Activated CD4-positive, alpha-beta memory T cell treated with anti-CD3 and anti-CD28 coated beads, Interleukin-2, amount 10 ng/mL, durations not matched to agents 7 days and 5 days (primary cell): ENCODE data around the gene CXCR5. TPM values are rescaled to one million over a fixed set of nuclear protein-coding genes. Genes with fewer than 3 reads are reported as not detected.
A peak's percentile ranks its signal among the peaks of the same experiment; 100 is the strongest.
"Not testable (repeated sequence)": the region's sequence is repeated elsewhere in the genome, so short reads cannot be mapped to it uniquely, and the experiment has no call there.

Experiments
- CTCF ChIA-PET: fragments of 350-600 bp; sonication (Branson Sonifier 250); formaldehyde crosslinking; loops from one replicate; lab custom pipeline; 2021; ENCODE audit warnings: antibody characterized with exemption, inconsistent platforms; lab: Charles Lee
- POLR2A ChIA-PET: fragments of 350-600 bp; sonication (Branson Sonifier 250); formaldehyde crosslinking; loops from one replicate; lab custom pipeline; 2021; ENCODE audit warnings: antibody characterized with exemption; lab: Charles Lee
- DNase-seq: peaks from one replicate; pipeline ENCODE4 v3.0.0-alpha.2; 2020
- H3K27ac Mint-ChIP-seq: one replicate; pipeline ENCODE4 v1.8.0; 2021; ENCODE audit warnings: mild to moderate bottlenecking, mixed read lengths
- H3K27me3 Mint-ChIP-seq: one replicate; pipeline ENCODE4 v1.8.0; 2021; ENCODE audit warnings: mixed read lengths
- H3K36me3 Mint-ChIP-seq: one replicate; pipeline ENCODE4 v1.8.0; 2021; ENCODE audit warnings: low read depth, mixed read lengths
- H3K4me1 Mint-ChIP-seq: one replicate; pipeline ENCODE4 v1.8.0; 2021; ENCODE audit warnings: mixed read lengths
- H3K4me3 Mint-ChIP-seq: one replicate; pipeline ENCODE4 v1.8.0; 2021; ENCODE audit warnings: mild to moderate bottlenecking, mixed read lengths
- H3K9me3 Mint-ChIP-seq: one replicate; pipeline ENCODE4 v1.8.0; 2021; ENCODE audit warnings: mixed read lengths
- total RNA-seq, 2 experiments: library from RNA; stranded (reverse); gene quantifications; one replicate each; pipeline ENCODE4 v1.2.3, GENCODE V29; 2021

CXCR5 gene, protein sequence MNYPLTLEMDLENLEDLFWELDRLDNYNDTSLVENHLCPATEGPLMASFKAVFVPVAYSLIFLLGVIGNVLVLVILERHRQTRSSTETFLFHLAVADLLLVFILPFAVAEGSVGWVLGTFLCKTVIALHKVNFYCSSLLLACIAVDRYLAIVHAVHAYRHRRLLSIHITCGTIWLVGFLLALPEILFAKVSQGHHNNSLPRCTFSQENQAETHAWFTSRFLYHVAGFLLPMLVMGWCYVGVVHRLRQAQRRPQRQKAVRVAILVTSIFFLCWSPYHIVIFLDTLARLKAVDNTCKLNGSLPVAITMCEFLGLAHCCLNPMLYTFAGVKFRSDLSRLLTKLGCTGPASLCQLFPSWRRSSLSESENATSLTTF
- total RNA-seq, result under 1 TPM; 0.83 to 0.86 TPM

DNA sequence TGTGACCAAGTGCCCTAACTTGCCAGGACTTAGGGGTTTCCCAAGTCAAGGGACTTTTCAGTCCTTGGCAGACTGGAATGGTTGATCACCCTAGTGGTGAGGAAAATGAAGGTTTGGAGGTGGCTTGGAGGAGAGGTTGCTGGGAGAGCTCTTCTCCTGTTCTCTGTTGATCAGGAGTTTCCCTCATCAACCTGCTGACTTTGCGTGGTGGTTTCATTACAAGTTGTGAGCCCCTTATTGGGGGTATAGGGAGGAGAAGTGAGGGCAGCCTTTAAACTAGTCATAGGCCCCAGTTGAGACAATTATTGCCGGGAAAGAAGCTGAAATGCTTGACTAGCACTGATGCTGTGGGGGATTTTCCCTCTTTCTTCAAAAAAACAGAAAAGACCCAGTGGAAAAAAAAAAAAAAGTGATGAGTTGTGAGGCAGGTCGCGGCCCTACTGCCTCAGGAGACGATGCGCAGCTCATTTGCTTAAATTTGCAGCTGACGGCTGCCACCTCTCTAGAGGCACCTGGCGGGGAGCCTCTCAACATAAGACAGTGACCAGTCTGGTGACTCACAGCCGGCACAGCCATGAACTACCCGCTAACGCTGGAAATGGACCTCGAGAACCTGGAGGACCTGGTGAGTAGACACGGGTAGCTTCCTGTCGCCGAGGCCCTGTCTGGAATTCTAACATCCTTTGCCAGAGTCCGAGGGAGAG, at the start of gene CXCR5:
Gene CXCR5, plus strand, starts transcription at position 525 of the 704 bp plus-strand sequence. Its CDS starts 50 bp downstream, at position 575.
- H3K4me3 Mint-ChIP-seq, result peak within 1 kb of the TSS; percentile 53
- no peaks in the 10 kb centered on the region for H3K9me3 Mint-ChIP-seq
- ChIA-PET POLR2A (interaction anchor here (0.7 to 2.2 kb wide), 9 partner anchors 10 to 94 kb away, joined by 3 to 21 read pairs (median 5); partner anchors contain the start of genes BCL9L and DDX6), CTCF (interaction anchor here (0.7 to 2.4 kb wide), 7 partner anchors 11 to 194 kb away, joined by 3 to 12 read pairs (median 4); no protein-coding TSS in a partner anchor)
- peak within 1 kb of the TSS; percentile 16 for H3K27ac Mint-ChIP-seq
- no peaks in the 10 kb centered on the region for H3K36me3 Mint-ChIP-seq
- no peak for DNase-seq
- H3K27me3 Mint-ChIP-seq, result peaks cover 16% of the 10 kb centered on the region
- peaks cover 55% of the 10 kb centered on the region for H3K4me1 Mint-ChIP-seq

GRCh38 chr11:118834427-118835028, 49.2 kb upstream of the CXCR5 start:
- no peak overlapping the region for H3K27ac Mint-ChIP-seq

DNA sequence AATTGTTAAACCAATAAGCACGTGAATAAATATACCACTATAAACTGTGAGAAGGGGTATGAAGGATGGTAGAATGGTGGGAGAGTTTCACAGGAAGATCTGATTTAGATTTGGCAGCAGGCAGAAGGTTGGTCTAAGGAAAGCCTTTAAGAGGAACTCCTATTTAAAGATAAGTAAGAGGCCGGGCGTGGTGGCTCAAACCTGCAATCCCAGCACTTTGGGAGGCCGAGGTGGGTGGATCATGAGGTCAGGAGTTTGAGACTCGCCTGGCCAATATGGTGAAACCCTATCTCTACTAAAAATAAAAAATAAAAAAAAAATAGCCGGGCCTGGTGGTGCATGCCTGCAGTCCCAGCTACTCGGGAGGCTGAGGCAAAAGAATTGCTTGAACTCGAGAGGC, 45.8 kb upstream of the CXCR5 start:
- H3K4me1 Mint-ChIP-seq, result peaks cover 36% of the 10 kb centered on the region
- H3K27ac Mint-ChIP-seq, result no peak overlapping the region
- H3K4me3 Mint-ChIP-seq, result no peak overlapping the region
- ChIA-PET CTCF (no interaction called here), POLR2A (interaction anchor here (0.7 to 1.2 kb wide), 2 partner anchors 32 to 48 kb away, joined by 3 read pairs; no protein-coding TSS in a partner anchor)
- H3K9me3 Mint-ChIP-seq, result no peaks in the 10 kb centered on the region
- DNase-seq, result no peak
- H3K27me3 Mint-ChIP-seq, result no peaks in the 10 kb centered on the region
- no peaks in the 10 kb centered on the region for H3K36me3 Mint-ChIP-seq

More at GRCh38 chr11:118834427-118835028, 49.2 kb upstream of the CXCR5 start:
- Mint-ChIP-seq H3K9me3 (no peaks in the 10 kb centered on the region), H3K4me1 (peaks cover 16% of the 10 kb centered on the region), H3K4me3 (peak overlapping the region; percentile 54), H3K27me3 (no peaks in the 10 kb centered on the region), H3K36me3 (no peaks in the 10 kb centered on the region)
- no peak for DNase-seq
- POLR2A ChIA-PET, result interaction anchor here (0.9 to 1.7 kb wide), 3 partner anchors 36 to 45 kb away, joined by 5 to 6 read pairs (median 6); no protein-coding TSS in a partner anchor
- CTCF ChIA-PET, result interaction anchor here (1.5 kb wide), 1 partner anchor 42 kb away, joined by 3 read pairs; no protein-coding TSS in a partner anchor

DNA sequence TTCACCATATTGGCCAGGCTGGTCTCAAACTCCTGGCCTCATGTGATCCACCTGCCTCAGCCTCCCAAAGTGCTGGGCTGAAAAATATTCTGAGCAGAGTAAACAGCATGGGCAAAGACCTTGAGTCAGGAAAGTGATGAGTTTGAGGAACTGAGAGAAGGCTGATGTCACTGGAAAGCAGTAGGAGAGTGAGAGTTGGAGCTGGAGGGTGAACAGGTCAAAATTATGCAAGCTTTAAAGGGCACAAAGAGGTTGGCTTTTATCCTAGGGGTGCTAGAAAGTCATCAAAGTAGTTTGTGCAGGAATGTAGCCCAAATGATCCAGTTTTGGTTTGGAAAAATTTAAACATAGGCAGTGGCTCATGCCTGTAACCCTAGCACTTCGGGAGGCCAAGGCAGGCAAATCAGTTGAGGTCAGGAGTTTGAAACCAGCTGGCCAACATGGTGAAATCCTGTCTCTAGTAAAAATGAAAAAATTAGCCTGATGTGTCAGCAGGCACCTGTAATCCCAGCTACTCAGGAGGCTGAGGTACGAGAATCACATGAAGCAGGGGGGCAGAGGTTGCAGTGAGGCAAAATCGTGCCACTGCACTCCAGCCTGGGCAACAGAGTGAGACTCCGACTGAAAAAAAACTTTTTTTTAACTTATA, 44.7 kb upstream of the CXCR5 start:
- no peaks in the 10 kb centered on the region for H3K27me3 Mint-ChIP-seq
- H3K4me1 Mint-ChIP-seq, result peaks cover 40% of the 10 kb centered on the region
- no peak overlapping the region for H3K27ac Mint-ChIP-seq
- H3K4me3 Mint-ChIP-seq, result no peak overlapping the region
- POLR2A ChIA-PET, result interaction anchor here (1.2 to 1.5 kb wide), 2 partner anchors 31 to 38 kb away, joined by 3 read pairs; no protein-coding TSS in a partner anchor
- no peak for DNase-seq
- CTCF ChIA-PET, result interaction anchor here (0.7 kb wide), 1 partner anchor 424 kb away, joined by 3 read pairs; no protein-coding TSS in a partner anchor
- H3K36me3 Mint-ChIP-seq, result no peaks in the 10 kb centered on the region
- H3K9me3 Mint-ChIP-seq, result no peaks in the 10 kb centered on the region

DNA sequence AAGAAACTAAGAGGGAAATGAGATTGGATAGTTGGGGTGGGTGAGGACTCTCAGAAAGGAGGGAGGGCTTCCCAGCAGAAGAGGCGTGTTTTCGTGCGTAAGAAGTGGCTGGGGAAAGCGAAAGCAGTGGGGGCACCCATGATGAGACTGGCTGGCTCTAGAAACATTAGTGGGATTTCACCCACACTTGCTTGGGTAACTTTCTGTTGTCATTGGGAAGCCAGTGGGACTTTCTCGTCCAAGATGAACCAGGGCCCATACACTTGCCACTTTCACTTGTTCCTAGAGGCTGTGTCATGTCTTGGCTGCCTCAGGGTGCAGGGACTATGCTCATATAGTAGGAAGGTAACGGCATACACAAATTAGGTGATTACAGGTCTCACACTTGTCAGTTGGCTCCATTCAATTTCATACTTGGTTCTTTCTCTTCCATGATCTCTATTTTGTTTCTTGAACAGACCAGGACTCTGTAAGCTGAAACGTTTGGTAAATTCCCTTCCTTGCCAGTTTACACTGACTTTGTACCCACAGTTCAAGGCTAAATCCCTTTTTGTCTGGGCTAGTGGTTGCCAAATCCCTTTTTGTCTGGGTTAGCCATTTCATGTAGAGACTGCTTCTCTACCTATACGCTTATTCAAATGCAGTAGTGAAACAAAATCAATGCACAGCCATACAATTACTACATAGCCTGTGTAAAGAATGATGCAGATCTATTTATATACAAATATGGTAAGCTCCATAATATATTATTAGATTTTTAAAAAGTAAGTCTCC, 42.0 kb upstream of the CXCR5 start:
- Mint-ChIP-seq H3K36me3 (no peaks in the 10 kb centered on the region), H3K27ac (peak overlapping the region; percentile 64), H3K4me3 (peak overlapping the region; percentile 66), H3K9me3 (no peaks in the 10 kb centered on the region), H3K27me3 (no peaks in the 10 kb centered on the region), H3K4me1 (peaks cover 38% of the 10 kb centered on the region)
- CTCF ChIA-PET, result no interaction called here
- POLR2A ChIA-PET, result interaction anchor here (2.4 to 3.8 kb wide), 2 partner anchors 29 to 50 kb away, joined by 10 to 11 read pairs; partner anchors contain the start of gene DDX6
- DNase-seq, result peak; percentile 59

- Mint-ChIP-seq H3K27me3 (peaks cover under 1% of the 10 kb centered on the region), H3K4me1 (peaks cover 38% of the 10 kb centered on the region), H3K9me3 (no peaks in the 10 kb centered on the region), H3K4me3 (no peak overlapping the region), H3K27ac (no peak overlapping the region), H3K36me3 (no peaks in the 10 kb centered on the region)
- DNase-seq, result no peak
- POLR2A ChIA-PET, result interaction anchor here (2.4 to 3.8 kb wide), 2 partner anchors 28 to 51 kb away, joined by 10 to 11 read pairs; partner anchors contain the start of gene DDX6
- CTCF ChIA-PET, result no interaction called here
Observed at GRCh38 chr11:118842369-118842768, 41.3 kb upstream of the CXCR5 start.

- H3K4me3 Mint-ChIP-seq, CTCF ChIA-PET, H3K36me3 Mint-ChIP-seq, H3K27me3 Mint-ChIP-seq, H3K27ac Mint-ChIP-seq, DNase-seq, H3K9me3 Mint-ChIP-seq: not testable (repeated sequence)
- POLR2A ChIA-PET, result interaction anchor here (2.4 to 3.8 kb wide), 2 partner anchors 27 to 51 kb away, joined by 10 to 11 read pairs; partner anchors contain the start of gene DDX6
- peaks cover 38% of the 10 kb centered on the region for H3K4me1 Mint-ChIP-seq
Observed at GRCh38 chr11:118842843-118843242, 40.8 kb upstream of the CXCR5 start.

- H3K36me3 Mint-ChIP-seq, result no peaks in the 10 kb centered on the region
- DNase-seq, result no peak
- ChIA-PET CTCF (interaction anchor here (1.9 kb wide), 1 partner anchor 52 kb away, joined by 5 read pairs; no protein-coding TSS in a partner anchor), POLR2A (interaction anchor here (2.4 to 3.8 kb wide), 2 partner anchors 27 to 52 kb away, joined by 10 to 11 read pairs; partner anchors contain the start of gene DDX6)
- H3K27me3 Mint-ChIP-seq, result peaks cover 4% of the 10 kb centered on the region
- H3K9me3 Mint-ChIP-seq, result no peaks in the 10 kb centered on the region
- H3K4me1 Mint-ChIP-seq, result peaks cover 38% of the 10 kb centered on the region
- no peak overlapping the region for H3K4me3 Mint-ChIP-seq
- peak overlapping the region; percentile 19 for H3K27ac Mint-ChIP-seq
Observed at GRCh38 chr11:118843565-118843964, 40.1 kb upstream of the CXCR5 start.

DNA sequence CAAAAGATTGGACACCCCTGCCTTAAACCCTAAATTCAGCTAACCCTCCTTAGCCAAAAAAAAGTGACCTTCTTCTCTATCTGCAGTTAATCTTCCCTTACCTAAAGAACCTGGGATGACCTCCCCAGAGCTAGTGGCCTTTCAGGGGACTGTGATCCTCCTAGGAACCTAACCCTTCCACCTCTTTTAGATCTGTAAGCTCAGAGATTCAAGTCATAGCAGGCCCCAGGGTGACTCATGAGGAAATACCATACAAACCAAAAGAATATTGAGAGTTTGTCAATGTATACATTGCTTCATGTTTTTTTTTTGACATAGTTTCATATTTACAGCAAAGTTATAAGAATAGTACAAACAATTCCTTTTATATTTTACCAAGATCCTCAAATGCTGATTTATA, 38.3 kb upstream of the CXCR5 start:
- H3K27ac Mint-ChIP-seq, result peak overlapping the region; percentile 65
- ChIA-PET CTCF (interaction anchor here (0.9 to 1.9 kb wide), 5 partner anchors 25 to 85 kb away, joined by 3 to 5 read pairs (median 4); no protein-coding TSS in a partner anchor), POLR2A (interaction anchor here (1.2 to 3.8 kb wide), 4 partner anchors 25 to 152 kb away, joined by 3 to 11 read pairs (median 4); no protein-coding TSS in a partner anchor)
- peaks cover 4% of the 10 kb centered on the region for H3K27me3 Mint-ChIP-seq
- no peak overlapping the region for H3K4me3 Mint-ChIP-seq
- H3K36me3 Mint-ChIP-seq, result no peaks in the 10 kb centered on the region
- H3K4me1 Mint-ChIP-seq, result peaks cover 30% of the 10 kb centered on the region
- no peaks in the 10 kb centered on the region for H3K9me3 Mint-ChIP-seq
- no peak for DNase-seq

GRCh38 chr11:118846181-118846935, 37.3 kb upstream of the CXCR5 start:
- Mint-ChIP-seq H3K27ac (no peak overlapping the region), H3K4me3 (no peak overlapping the region), H3K4me1 (peaks cover 22% of the 10 kb centered on the region), H3K9me3 (no peaks in the 10 kb centered on the region), H3K27me3 (peaks cover 4% of the 10 kb centered on the region), H3K36me3 (no peaks in the 10 kb centered on the region)
- CTCF ChIA-PET, result no interaction called here
- DNase-seq, result no peak
- POLR2A ChIA-PET, result no interaction called here

- no peak overlapping the region for H3K27ac Mint-ChIP-seq
- no peaks in the 10 kb centered on the region for H3K9me3 Mint-ChIP-seq
- CTCF ChIA-PET, result interaction anchor here (1.1 kb wide), 2 partner anchors 16 to 57 kb away, joined by 3 read pairs; no protein-coding TSS in a partner anchor
- peaks cover 6% of the 10 kb centered on the region for H3K4me1 Mint-ChIP-seq
- POLR2A ChIA-PET, result no interaction called here
- no peak overlapping the region for H3K4me3 Mint-ChIP-seq
- no peak for DNase-seq
- no peaks in the 10 kb centered on the region for H3K36me3 Mint-ChIP-seq
- peaks cover 4% of the 10 kb centered on the region for H3K27me3 Mint-ChIP-seq
Observed at GRCh38 chr11:118849825-118850224, 33.9 kb upstream of the CXCR5 start.
